Central memory CD8-positive, alpha-beta T cell (primary cell): ENCODE data around the gene STAC2.
A peak's percentile ranks its signal among the peaks of the same experiment; 100 is the strongest.

Source experiments
- ATAC-seq: fragments of 150-1000 bp; cut with Tn5 transposase; replicated peaks from 2 replicates; pipeline ENCODE4 v1.10.0; 2022; ENCODE audit warnings: mild to moderate bottlenecking, moderate FRiP score, moderate number of reproducible peaks; ENCODE audit not compliant: poor library complexity, severe bottlenecking; ENCODE audit errors: extremely low read depth
- DNase-seq, 2 donors: peaks; one replicate each; pipeline ENCODE4 v3.0.0; 2021; ENCODE audit warnings: low spot score in 2 of 2
- H3K27ac Mint-ChIP-seq: one replicate; pipeline ENCODE4 v1.8.0; 2022; ENCODE audit warnings: low read depth, mild to moderate bottlenecking, moderate library complexity, mixed read lengths
- H3K27me3 Mint-ChIP-seq: one replicate; pipeline ENCODE4 v1.8.0; 2022; ENCODE audit warnings: mixed read lengths
- H3K36me3 Mint-ChIP-seq: one replicate; pipeline ENCODE4 v1.8.0; 2022; ENCODE audit warnings: mild to moderate bottlenecking, moderate library complexity, mixed read lengths; ENCODE audit not compliant: insufficient read depth
- H3K4me1 Mint-ChIP-seq: one replicate; pipeline ENCODE4 v1.8.0; 2022; ENCODE audit warnings: mixed read lengths
- H3K4me3 Mint-ChIP-seq: one replicate; pipeline ENCODE4 v1.8.0; 2022; ENCODE audit warnings: mild to moderate bottlenecking, moderate library complexity, mixed read lengths
- H3K9me3 Mint-ChIP-seq: one replicate; pipeline ENCODE4 v1.8.0; 2022; ENCODE audit warnings: mixed read lengths

Gene STAC2

DNA sequence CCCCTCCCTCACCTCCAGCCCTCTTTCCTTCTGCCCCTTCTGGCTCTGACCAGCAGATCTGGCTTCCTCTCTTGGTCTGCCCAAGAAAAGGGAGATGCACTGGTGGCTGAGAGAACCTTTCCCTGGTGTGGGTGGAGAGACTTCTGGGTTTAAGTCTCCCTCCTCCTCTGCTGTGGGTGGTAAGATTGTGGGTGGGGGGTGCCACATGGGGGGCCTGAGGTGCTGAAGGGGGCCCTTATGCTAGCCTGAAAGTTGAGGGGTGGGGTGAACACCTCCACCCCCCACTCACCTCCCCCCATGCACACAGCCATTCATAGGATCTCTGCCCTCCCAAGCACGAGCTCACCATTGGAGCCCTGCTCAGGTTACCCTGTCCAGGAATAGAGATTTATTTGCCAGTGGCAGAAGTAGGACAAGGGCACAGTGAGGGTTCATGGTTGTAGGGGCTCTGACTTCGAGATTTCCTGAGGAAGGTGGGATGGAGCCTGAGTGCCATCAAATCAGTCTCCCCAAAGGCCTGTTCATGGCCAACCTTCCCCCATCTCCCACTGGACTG is 1.7 kb upstream of the STAC2 start:
- H3K4me1 Mint-ChIP-seq, result peaks cover 27% of the 10 kb centered on the region
- H3K27me3 Mint-ChIP-seq, result peaks cover 65% of the 10 kb centered on the region
- ATAC-seq (no peak), DNase-seq (no peak)
- peaks cover 3% of the 10 kb centered on the region for H3K36me3 Mint-ChIP-seq
- H3K4me3 Mint-ChIP-seq, result no peak overlapping the region
- H3K27ac Mint-ChIP-seq, result no peak overlapping the region
- H3K9me3 Mint-ChIP-seq, result no peaks in the 10 kb centered on the region

DNA sequence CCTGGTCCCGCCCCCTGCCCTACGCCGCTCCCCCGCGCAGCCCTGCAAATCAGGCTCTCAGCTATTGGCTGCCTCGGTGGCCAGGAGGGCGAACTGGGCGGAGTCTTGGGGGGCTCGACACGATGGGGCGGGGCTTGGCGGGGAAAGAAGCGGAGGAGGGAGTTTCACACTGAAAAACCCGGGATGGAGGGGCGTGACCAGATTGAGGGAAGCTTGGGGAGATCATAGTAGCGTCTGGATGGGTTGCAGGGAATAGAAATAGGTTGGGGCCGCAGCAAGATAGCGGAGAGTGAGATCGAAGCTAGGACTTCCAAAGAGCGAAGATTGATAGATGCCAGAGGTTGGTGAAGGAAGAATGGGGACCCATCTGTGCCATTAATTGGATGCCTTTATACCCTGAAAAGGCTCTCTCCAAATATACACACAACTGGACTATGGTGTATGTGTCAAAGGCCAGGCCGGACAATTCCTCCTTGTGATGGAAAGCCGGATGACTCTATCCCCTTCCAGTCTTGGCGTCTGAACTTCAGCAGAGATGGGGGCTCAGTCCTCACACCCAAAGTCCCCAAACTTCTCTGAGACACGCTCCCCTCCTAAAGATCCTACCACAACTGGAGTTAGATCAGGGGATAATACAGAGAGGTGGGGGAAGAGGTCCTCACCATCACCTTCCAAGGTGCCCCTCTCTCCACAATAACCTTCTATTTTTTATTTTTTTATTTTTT is 376 bp upstream of the STAC2 start:
- peak overlapping the region; percentile 73 for H3K4me3 Mint-ChIP-seq
- ATAC-seq (peak; percentile 70), DNase-seq (no peak)
- H3K27ac Mint-ChIP-seq, result no peak overlapping the region
- H3K4me1 Mint-ChIP-seq, result peaks cover 16% of the 10 kb centered on the region
- peaks cover 3% of the 10 kb centered on the region for H3K36me3 Mint-ChIP-seq
- H3K27me3 Mint-ChIP-seq, result peaks cover 53% of the 10 kb centered on the region
- no peaks in the 10 kb centered on the region for H3K9me3 Mint-ChIP-seq

DNA sequence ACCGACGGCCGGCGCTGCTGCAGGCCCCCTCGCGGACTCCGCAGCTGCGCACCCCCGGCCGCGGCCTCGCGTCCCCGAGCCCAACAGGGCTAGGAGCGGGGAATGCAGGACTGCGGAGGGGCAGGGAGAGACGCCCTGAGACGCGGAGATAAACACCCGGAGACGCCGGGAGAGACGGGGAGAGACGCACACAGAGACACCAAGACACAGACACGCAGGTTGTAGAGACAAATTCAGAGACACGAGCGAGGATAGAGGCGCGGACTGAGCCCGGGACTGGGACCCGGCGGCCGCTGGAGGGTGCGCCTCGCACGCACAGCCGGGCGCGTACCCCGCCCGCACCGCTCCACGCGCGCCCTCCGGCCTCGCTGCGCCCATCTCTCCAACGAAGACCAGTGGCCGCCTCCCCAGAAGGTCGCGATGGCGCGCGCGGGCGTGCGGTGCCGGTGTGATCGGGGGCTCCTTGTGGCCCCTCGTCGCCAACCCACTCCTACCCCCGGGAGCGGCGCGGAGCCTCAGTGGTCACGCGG is 902 bp downstream of the STAC2 start:
- H3K36me3 Mint-ChIP-seq, result peaks cover 3% of the 10 kb centered on the region
- H3K27me3 Mint-ChIP-seq, result peaks cover 49% of the 10 kb centered on the region
- no peaks in the 10 kb centered on the region for H3K9me3 Mint-ChIP-seq
- H3K4me1 Mint-ChIP-seq, result peaks cover 15% of the 10 kb centered on the region
- peak overlapping the region; percentile 73 for H3K4me3 Mint-ChIP-seq
- DNase-seq (no peak), ATAC-seq (no peak)
- no peak overlapping the region for H3K27ac Mint-ChIP-seq

DNA sequence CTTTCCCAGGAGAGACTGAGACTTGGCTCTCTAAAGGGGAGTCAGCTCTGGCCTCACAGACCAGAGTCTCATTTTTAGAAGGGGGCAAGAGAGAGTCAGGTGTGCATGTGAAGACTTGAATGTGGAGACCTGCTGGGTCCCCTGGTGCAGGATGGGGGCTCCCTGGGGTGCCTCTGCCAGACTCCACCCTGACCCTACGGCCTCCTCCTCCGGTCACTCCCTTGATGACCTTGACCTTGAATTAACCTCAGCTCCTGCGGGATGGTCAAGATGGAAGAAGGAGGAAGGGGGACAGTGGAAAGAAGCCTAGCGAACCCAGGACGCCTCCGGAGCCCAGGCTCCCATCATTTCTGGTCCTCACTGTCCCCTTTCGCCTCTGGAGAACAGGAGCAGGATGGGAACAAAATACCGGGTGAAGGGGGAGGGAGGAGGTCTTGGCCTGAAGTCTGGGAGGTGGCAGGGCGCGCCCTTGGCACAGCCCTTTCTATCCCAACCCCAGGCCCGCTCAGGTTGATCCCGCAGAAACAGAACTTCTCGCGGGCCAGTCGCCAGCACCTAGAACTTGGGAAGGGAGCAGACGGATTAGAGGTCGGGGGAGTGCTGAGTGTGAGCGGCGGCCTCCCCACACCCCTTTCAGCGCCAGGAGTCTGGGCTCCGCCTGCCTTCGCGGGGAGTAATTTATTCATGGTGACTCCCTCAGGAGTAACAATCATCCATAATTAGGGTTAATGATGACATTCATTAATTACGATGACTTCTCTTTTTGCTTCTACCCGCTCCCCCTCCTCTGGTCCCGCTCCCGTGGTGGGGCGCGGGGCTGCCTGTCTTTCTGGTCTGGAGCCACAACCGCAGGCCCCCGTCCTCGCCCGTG is 1.6 kb downstream of the STAC2 start:
- H3K27ac Mint-ChIP-seq, result no peak overlapping the region
- H3K27me3 Mint-ChIP-seq, result peaks cover 42% of the 10 kb centered on the region
- no peak for ATAC-seq
- H3K4me1 Mint-ChIP-seq, result peaks cover 8% of the 10 kb centered on the region
- no peaks in the 10 kb centered on the region for H3K9me3 Mint-ChIP-seq
- no peak for DNase-seq
- peak overlapping the region; percentile 73 for H3K4me3 Mint-ChIP-seq
- H3K36me3 Mint-ChIP-seq, result peaks cover 3% of the 10 kb centered on the region

DNA sequence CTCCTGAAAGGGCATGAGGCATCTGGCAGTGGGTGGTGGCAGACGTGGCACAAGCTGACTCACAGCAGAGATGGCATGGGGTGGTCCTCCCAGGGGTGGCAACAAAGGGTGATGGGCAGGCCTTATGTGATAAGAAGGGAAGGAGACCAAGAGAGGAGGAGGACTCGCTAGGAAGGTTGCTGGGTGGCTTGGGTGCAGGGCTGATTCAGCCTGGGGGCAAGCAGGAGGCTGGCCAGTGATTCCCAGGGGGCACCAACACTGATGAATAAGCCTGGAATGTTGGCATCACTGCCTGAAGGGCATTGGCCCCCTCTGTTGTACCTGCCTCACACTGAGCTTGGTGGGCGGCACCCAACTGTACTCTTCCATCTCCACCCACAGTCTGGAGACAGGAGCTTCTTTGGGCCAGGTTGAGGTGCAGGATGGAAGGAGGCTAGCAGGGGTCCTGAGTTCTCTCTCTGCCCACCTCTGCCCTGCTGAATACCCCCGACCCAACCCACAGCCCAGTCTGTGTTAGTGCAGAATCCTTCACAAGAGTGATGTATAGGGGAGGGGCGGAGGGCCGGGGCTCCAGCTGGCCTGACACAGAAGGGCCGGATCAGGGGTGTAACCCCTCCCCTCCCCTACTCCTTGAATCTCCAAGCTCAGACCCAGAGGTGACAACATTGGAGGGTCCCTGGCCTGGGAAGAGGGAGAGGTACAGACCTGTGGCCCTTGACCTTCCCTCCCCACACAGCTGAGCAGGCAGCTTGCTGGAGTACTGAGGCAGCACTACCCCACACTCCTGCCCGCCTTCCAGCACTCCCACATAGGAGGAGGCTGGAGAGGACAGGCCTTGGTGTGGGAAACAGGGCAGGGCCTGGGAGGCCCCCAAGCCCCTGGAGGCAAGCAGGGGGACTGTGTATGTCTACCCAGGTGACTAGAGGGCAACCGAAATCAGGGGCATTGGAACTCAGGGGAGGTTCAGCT is 2.6 kb downstream of the STAC2 start:
- Mint-ChIP-seq H3K4me1 (peaks cover 7% of the 10 kb centered on the region), H3K36me3 (peaks cover 3% of the 10 kb centered on the region), H3K27ac (no peak overlapping the region), H3K4me3 (peak overlapping the region; percentile 73), H3K9me3 (no peaks in the 10 kb centered on the region), H3K27me3 (peaks cover 36% of the 10 kb centered on the region)
- no peak for DNase-seq
- ATAC-seq, result no peak

DNA sequence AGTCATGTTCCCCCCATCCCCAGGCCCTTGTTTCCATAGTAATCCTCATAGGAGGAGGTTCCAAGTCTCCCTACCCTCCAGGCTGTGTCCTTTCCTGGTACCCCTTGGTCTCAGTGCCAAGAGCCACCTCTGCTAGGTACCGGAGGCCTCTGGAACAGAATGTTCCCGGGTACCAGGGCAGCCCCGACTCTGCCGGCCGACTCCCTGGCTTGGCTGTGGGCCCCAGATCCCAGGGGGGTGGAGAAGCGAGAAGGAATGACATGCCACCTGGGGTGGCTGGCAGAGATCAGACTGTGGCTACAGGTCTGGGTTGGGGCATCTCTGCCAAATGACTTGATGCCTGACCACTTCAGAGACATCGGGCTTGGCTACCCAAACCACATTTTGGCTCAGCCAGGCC is 3.6 kb downstream of the STAC2 start:
- Mint-ChIP-seq H3K9me3 (no peaks in the 10 kb centered on the region), H3K4me3 (no peak overlapping the region), H3K4me1 (peaks cover 7% of the 10 kb centered on the region), H3K36me3 (peaks cover 3% of the 10 kb centered on the region), H3K27ac (no peak overlapping the region), H3K27me3 (peaks cover 28% of the 10 kb centered on the region)
- DNase-seq (no peak), ATAC-seq (no peak)

DNA sequence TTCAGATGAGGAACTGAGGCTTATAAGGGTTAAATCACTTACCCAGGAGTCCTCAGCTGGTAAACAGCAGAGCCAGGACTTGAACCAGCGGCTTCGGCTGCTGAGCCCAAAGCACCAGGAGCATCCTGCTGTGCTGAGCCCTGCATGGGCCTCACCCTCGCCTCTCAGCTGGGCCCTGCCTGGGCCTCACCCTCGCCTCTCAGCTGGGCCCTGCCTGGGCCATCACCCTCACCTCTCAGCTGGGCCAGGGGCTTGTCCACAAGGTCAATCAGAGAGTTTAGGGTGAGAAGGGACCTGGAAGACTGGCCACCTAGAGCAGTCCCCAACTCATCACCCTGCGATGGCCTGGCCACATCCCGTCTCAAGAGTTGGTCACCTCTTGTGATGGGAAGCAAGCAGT is 4.2 kb downstream of the STAC2 start:
- no peaks in the 10 kb centered on the region for H3K9me3 Mint-ChIP-seq
- H3K27me3 Mint-ChIP-seq, result peaks cover 30% of the 10 kb centered on the region
- H3K36me3 Mint-ChIP-seq, result peaks cover 3% of the 10 kb centered on the region
- ATAC-seq (no peak), DNase-seq (no peak)
- H3K4me1 Mint-ChIP-seq, result peaks cover 7% of the 10 kb centered on the region
- no peak overlapping the region for H3K4me3 Mint-ChIP-seq
- H3K27ac Mint-ChIP-seq, result no peak overlapping the region

DNA sequence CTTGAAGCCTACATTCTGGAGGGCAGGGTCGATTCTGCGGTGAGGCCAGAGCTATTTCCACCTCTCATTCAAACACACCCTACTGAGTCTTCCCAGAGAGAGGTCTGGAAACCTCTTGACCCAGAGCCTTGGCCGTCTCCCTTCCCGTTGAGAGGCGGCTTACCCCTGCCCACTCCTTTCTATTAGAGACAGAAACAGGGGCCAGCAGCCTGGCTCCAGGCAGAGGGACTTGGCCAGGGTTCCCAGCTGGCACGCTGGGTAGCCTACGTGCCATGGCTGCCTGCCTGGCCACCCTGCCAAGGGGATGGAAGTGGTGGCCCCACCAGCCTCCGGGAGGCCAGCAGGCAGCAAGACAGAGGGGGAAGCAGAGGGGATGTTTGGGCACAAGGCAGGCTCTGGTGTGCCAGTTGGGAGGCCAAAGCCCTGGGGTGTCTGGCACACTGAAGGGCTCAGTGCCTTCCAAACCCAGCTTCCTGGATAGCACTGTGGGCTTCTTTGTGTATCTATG is 6.0 kb downstream of the STAC2 start:
- no peaks in the 10 kb centered on the region for H3K9me3 Mint-ChIP-seq
- H3K27me3 Mint-ChIP-seq, result peaks cover 38% of the 10 kb centered on the region
- no peak overlapping the region for H3K4me3 Mint-ChIP-seq
- H3K36me3 Mint-ChIP-seq, result peaks cover 3% of the 10 kb centered on the region
- no peak overlapping the region for H3K27ac Mint-ChIP-seq
- no peak for ATAC-seq
- no peaks in the 10 kb centered on the region for H3K4me1 Mint-ChIP-seq
- no peak for DNase-seq

DNA sequence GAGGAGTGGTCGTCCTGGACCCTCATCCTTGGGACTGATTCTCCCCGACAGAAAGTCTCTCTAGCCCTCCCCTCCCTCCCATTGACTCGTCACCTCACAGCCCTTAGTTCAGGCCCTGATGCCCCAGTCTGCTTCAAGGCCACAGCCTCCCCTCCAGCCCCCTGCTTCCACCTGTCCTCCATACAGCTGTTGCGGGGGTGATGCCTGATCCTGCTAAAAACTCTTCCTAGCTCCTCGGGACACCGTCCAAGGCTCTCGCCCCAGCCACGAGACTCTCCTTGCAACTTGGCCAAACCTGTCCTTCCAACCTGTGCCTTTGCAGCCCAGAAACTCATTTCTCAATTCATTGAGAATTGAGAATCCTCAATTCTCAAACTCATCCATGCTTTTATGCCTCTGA is 6.8 kb downstream of the STAC2 start:
- H3K4me1 Mint-ChIP-seq, result no peaks in the 10 kb centered on the region
- no peak for ATAC-seq
- H3K27me3 Mint-ChIP-seq, result peaks cover 39% of the 10 kb centered on the region
- no peak overlapping the region for H3K4me3 Mint-ChIP-seq
- no peak overlapping the region for H3K27ac Mint-ChIP-seq
- H3K9me3 Mint-ChIP-seq, result no peaks in the 10 kb centered on the region
- H3K36me3 Mint-ChIP-seq, result peaks cover under 1% of the 10 kb centered on the region
- DNase-seq, result no peak

DNA sequence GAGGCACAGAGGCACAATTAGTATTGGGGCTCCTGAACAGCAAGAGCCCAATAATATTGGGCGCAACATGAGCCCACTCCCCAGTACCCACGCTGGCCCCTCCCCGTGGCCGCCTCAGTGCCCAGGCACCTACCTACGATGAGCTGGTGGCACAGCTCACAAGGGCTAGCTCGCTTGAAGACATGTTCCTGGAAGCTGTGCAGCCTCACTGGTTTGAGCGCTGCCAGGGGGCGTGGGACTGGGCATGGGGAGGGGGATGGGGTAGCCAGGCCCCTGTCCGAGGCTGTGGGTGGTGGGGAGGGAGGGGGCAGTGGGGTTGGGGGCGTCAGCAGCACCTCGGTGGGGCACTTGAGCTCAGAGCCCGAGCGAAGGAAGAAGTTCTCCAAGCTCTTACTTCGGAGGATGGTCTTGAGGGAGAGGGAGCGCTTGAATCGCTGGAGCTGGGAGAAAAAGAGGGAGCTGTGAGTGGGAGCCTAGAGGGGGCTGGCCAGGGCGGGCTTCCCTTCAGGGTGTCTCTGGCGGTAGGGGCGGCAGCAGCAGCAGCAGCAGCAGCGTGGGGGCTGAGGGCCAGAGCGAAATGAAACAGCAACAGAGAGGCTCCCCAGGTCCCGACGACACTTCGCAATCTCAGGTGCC is 7.9 kb downstream of the STAC2 start:
- DNase-seq (no peak), ATAC-seq (no peak)
- Mint-ChIP-seq H3K27ac (no peak overlapping the region), H3K4me3 (no peak overlapping the region), H3K36me3 (no peaks in the 10 kb centered on the region), H3K9me3 (no peaks in the 10 kb centered on the region), H3K27me3 (peaks cover 41% of the 10 kb centered on the region), H3K4me1 (no peaks in the 10 kb centered on the region)

DNA sequence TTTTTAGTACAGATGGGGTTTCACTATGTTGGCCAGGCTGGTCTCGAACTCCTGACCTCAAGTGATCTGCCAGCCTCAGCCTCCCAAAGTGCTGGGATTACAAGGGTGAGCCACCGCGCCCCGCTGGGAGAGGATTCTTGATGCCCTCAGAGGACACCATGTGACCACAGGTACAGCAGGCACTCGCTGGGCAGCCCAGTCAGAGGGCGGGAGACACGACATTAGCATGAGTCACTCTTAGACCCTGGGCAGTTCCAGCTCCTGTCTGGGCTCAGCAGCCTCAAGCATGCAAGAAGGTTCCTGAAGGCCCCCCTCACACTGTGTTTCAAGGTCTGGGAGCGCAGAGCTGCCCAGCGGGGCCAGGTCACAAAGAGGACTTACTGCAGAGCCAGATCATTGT is 11.9 kb downstream of the STAC2 start:
- H3K9me3 Mint-ChIP-seq, result no peaks in the 10 kb centered on the region
- H3K27me3 Mint-ChIP-seq, result peaks cover 42% of the 10 kb centered on the region
- peaks cover 14% of the 10 kb centered on the region for H3K4me1 Mint-ChIP-seq
- peaks cover 3% of the 10 kb centered on the region for H3K36me3 Mint-ChIP-seq
- ATAC-seq (no peak), DNase-seq (no peak)
- no peak overlapping the region for H3K27ac Mint-ChIP-seq
- no peak overlapping the region for H3K4me3 Mint-ChIP-seq
